Naive B cell (primary cell): ENCODE measurements around the gene MSH3. TPM values are rescaled to one million over a fixed set of nuclear protein-coding genes. Genes with fewer than 3 reads are reported as not detected.
"Not testable (repeated sequence)": the region's sequence is repeated elsewhere in the genome, so short reads cannot be mapped to it uniquely, and the experiment has no call there.

Source experiments
- ATAC-seq, 2 donors: fragments of 150-1000 bp; cut with Tn5 transposase; 2 replicates each; pipeline ENCODE4 v1.10.0; 2021; ENCODE audit warnings: low read depth in 2 of 2, mild to moderate bottlenecking in 2 of 2, moderate library complexity in 2 of 2
- DNase-seq: peaks from one replicate; pipeline ENCODE4 v3.0.0; 2022
- H3K27ac Mint-ChIP-seq, 6 donors: one replicate each; pipeline ENCODE4 v1.8.0; 2020 to 2022; ENCODE audit warnings: mild to moderate bottlenecking in 6 of 6, mixed read lengths in 6 of 6, moderate library complexity in 5 of 6, inconsistent platforms in 2 of 6
- H3K27me3 Mint-ChIP-seq, 3 donors: one replicate each; pipeline ENCODE4 v1.8.0; 2021 to 2022; ENCODE audit warnings: mixed read lengths in 3 of 3, mild to moderate bottlenecking in 1 of 3
- H3K36me3 Mint-ChIP-seq, 2 donors: one replicate each; pipeline ENCODE4 v1.8.0; 2020 to 2022; ENCODE audit warnings: mixed read lengths in 2 of 2, inconsistent platforms in 1 of 2, mild to moderate bottlenecking in 1 of 2
- H3K4me1 Mint-ChIP-seq, 3 donors: one replicate each; pipeline ENCODE4 v1.8.0; 2020 to 2022; ENCODE audit warnings: mixed read lengths in 3 of 3, inconsistent platforms in 1 of 3, mild to moderate bottlenecking in 1 of 3, moderate library complexity in 1 of 3
- H3K4me3 Mint-ChIP-seq, 8 donors: one replicate each; pipeline ENCODE4 v1.8.0; 2020 to 2022; ENCODE audit warnings: mild to moderate bottlenecking in 8 of 8, mixed read lengths in 8 of 8, moderate library complexity in 8 of 8, inconsistent platforms in 2 of 8
- H3K9me3 Mint-ChIP-seq, 7 donors: one replicate each; pipeline ENCODE4 v1.8.0; 2020 to 2022; ENCODE audit warnings: mixed read lengths in 7 of 7, mild to moderate bottlenecking in 5 of 7, inconsistent platforms in 2 of 7, moderate library complexity in 1 of 7
- polyA plus RNA-seq, 6 donors: library from polyadenylated mRNA; unstranded; fragments of 300-500 nt; fragmentation: Illumina TruSeq; gene quantifications; one replicate each; pipeline ENCODE4 v1.2.3, GENCODE V29; 2021; ENCODE audit warnings: low read depth in 6 of 6

MSH3 gene
- polyA plus RNA-seq, 6 donors from 2014 or later = 12.4 to 14.8 (median 12.9) TPM

- H3K9me3 Mint-ChIP-seq = peaks cover 4 to 32% (median 19%) of the 10 kb centered on the region in 7 donors
- H3K36me3 Mint-ChIP-seq = peaks cover 20 to 23% of the 10 kb centered on the region in 2 donors
- not testable (repeated sequence) for ATAC-seq, DNase-seq, H3K4me3 Mint-ChIP-seq, H3K4me1 Mint-ChIP-seq, H3K27ac Mint-ChIP-seq, H3K27me3 Mint-ChIP-seq
Measured at GRCh38 chr5:80902624-80903023, 248.2 kb downstream of the MSH3 start.

- H3K36me3 Mint-ChIP-seq = peaks cover 15 to 23% of the 10 kb centered on the region in 2 donors
- H3K27ac Mint-ChIP-seq = no peak overlapping the region
- DNase-seq = no peak
- peaks cover 4 to 29% (median 15%) of the 10 kb centered on the region in 7 donors for H3K9me3 Mint-ChIP-seq
- H3K4me1 Mint-ChIP-seq = peaks cover 4 to 8% (median 6%) of the 10 kb centered on the region in 3 donors
- ATAC-seq = peak in 1 of 2 donors; percentile 48
- no peaks in the 10 kb centered on the region for H3K27me3 Mint-ChIP-seq
- H3K4me3 Mint-ChIP-seq = no peak overlapping the region
Measured at GRCh38 chr5:80904533-80905187, 250.2 kb downstream of the MSH3 start.

GRCh38 chr5:80905405-80905804 lies 251.0 kb downstream of the MSH3 start:
- Mint-ChIP-seq H3K4me3 (no peak overlapping the region), H3K27ac (no peak overlapping the region), H3K36me3 (peaks cover 15 to 17% of the 10 kb centered on the region in 2 donors), H3K9me3 (peaks cover 4 to 22% (median 15%) of the 10 kb centered on the region in 7 donors), H3K27me3 (no peaks in the 10 kb centered on the region), H3K4me1 (peaks cover 4 to 8% (median 6%) of the 10 kb centered on the region in 3 donors)
- DNase-seq (no peak), ATAC-seq (no peak)

GRCh38 chr5:80912479-80912878 lies 258.0 kb downstream of the MSH3 start:
- Mint-ChIP-seq H3K27ac (no peak overlapping the region), H3K27me3 (no peaks in the 10 kb centered on the region), H3K9me3 (peaks cover 0 to 7% (median 4%) of the 10 kb centered on the region in 7 donors), H3K4me1 (no peaks in the 10 kb centered on the region), H3K36me3 (no peaks in the 10 kb centered on the region), H3K4me3 (no peak overlapping the region)
- DNase-seq (no peak), ATAC-seq (no peak)

- Mint-ChIP-seq H3K27ac (no peak overlapping the region), H3K9me3 (peaks cover 0 to 7% (median 4%) of the 10 kb centered on the region in 7 donors), H3K4me3 (no peak overlapping the region), H3K27me3 (peaks cover 0 to 3% (median 0%) of the 10 kb centered on the region in 3 donors), H3K4me1 (no peaks in the 10 kb centered on the region), H3K36me3 (no peaks in the 10 kb centered on the region)
- ATAC-seq (no peak), DNase-seq (no peak)
Measured at GRCh38 chr5:80915716-80916115, 261.3 kb downstream of the MSH3 start.

GRCh38 chr5:80916676-80917075 lies 262.2 kb downstream of the MSH3 start:
- no peak overlapping the region for H3K27ac Mint-ChIP-seq
- DNase-seq (no peak), ATAC-seq (no peak)
- H3K27me3 Mint-ChIP-seq = peaks cover 0 to 3% (median 0%) of the 10 kb centered on the region in 3 donors
- peaks cover 0 to 7% (median 4%) of the 10 kb centered on the region in 7 donors for H3K9me3 Mint-ChIP-seq
- no peaks in the 10 kb centered on the region for H3K36me3 Mint-ChIP-seq
- H3K4me3 Mint-ChIP-seq = no peak overlapping the region
- H3K4me1 Mint-ChIP-seq = no peaks in the 10 kb centered on the region

GRCh38 chr5:80917631-80918030 lies 263.2 kb downstream of the MSH3 start:
- Mint-ChIP-seq H3K9me3 (peaks cover 0 to 2% (median 0%) of the 10 kb centered on the region in 7 donors), H3K36me3 (peaks cover 0 to 5% of the 10 kb centered on the region in 2 donors), H3K4me1 (no peaks in the 10 kb centered on the region), H3K4me3 (no peak overlapping the region), H3K27me3 (peaks cover 0 to 3% (median 0%) of the 10 kb centered on the region in 3 donors), H3K27ac (no peak overlapping the region)
- ATAC-seq (no peak), DNase-seq (no peak)

- Mint-ChIP-seq H3K4me1 (no peaks in the 10 kb centered on the region), H3K27me3 (peaks cover 0 to 3% (median 0%) of the 10 kb centered on the region in 3 donors), H3K9me3 (peaks cover 0 to 2% (median 0%) of the 10 kb centered on the region in 7 donors), H3K4me3 (no peak overlapping the region), H3K36me3 (peaks cover 0 to 9% of the 10 kb centered on the region in 2 donors), H3K27ac (no peak overlapping the region)
- ATAC-seq (no peak), DNase-seq (no peak)
Measured at GRCh38 chr5:80919678-80920196, 265.3 kb downstream of the MSH3 start.

GRCh38 chr5:80920333-80920732 lies 265.9 kb downstream of the MSH3 start:
- H3K4me1 Mint-ChIP-seq = no peaks in the 10 kb centered on the region
- no peak for ATAC-seq
- no peak for DNase-seq
- H3K9me3 Mint-ChIP-seq = peaks cover 0 to 2% (median 0%) of the 10 kb centered on the region in 7 donors
- no peak overlapping the region for H3K27ac Mint-ChIP-seq
- H3K4me3 Mint-ChIP-seq = no peak overlapping the region
- peaks cover 0 to 9% of the 10 kb centered on the region in 2 donors for H3K36me3 Mint-ChIP-seq
- H3K27me3 Mint-ChIP-seq = peaks cover 0 to 3% (median 0%) of the 10 kb centered on the region in 3 donors

- no peaks in the 10 kb centered on the region for H3K4me1 Mint-ChIP-seq
- ATAC-seq (no peak), DNase-seq (no peak)
- H3K27ac Mint-ChIP-seq = no peak overlapping the region
- peaks cover 0 to 3% (median 0%) of the 10 kb centered on the region in 3 donors for H3K27me3 Mint-ChIP-seq
- H3K36me3 Mint-ChIP-seq = peaks cover 0 to 9% of the 10 kb centered on the region in 2 donors
- peaks cover 0 to 2% (median 0%) of the 10 kb centered on the region in 7 donors for H3K9me3 Mint-ChIP-seq
- H3K4me3 Mint-ChIP-seq = no peak overlapping the region
Measured at GRCh38 chr5:80921026-80921425, 266.6 kb downstream of the MSH3 start.

GRCh38 chr5:80925931-80926330 lies 271.5 kb downstream of the MSH3 start:
- Mint-ChIP-seq H3K9me3 (no peaks in the 10 kb centered on the region), H3K27me3 (no peaks in the 10 kb centered on the region), H3K36me3 (peaks cover 0 to 9% of the 10 kb centered on the region in 2 donors), H3K4me3 (no peak overlapping the region), H3K27ac (no peak overlapping the region), H3K4me1 (peaks cover 5 to 11% (median 11%) of the 10 kb centered on the region in 3 donors)
- ATAC-seq (no peak), DNase-seq (no peak)
